Activated CD8-positive, alpha-beta memory T cell treated with anti-CD3 and anti-CD28 coated beads, Interleukin-2, amount 50 U/mL, for 1 hour (primary cell): ENCODE measurements around the gene MMP14.
"Not testable (repeated sequence)": the region's sequence is repeated elsewhere in the genome, so short reads cannot be mapped to it uniquely, and the experiment has no call there.

Experiments used
- DNase-seq: peaks from one replicate; pipeline ENCODE4 v3.0.0-alpha.2; 2020; ENCODE audit errors: extremely low read depth

MMP14 gene

GRCh38 chr14:22836301-22837113 is at the start of gene MMP14:
Gene MMP14 (plus strand): TSS chr14:22836585. CDS start chr14:22836818, 233 bp downstream.
- no peak for DNase-seq

GRCh38 chr14:22786685-22787084 is 49.7 kb upstream of the MMP14 start:
- DNase-seq: no peak

GRCh38 chr14:22791301-22791700 is 45.1 kb upstream of the MMP14 start:
- no peak for DNase-seq

- no peak for DNase-seq
Observed at GRCh38 chr14:22792158-22792557, 44.2 kb upstream of the MMP14 start.

- not testable (repeated sequence) for DNase-seq
Observed at GRCh38 chr14:22793550-22793949, 42.8 kb upstream of the MMP14 start.

GRCh38 chr14:22793976-22794375 is 42.4 kb upstream of the MMP14 start:
- no peak for DNase-seq

- no peak for DNase-seq
Observed at GRCh38 chr14:22794551-22794951, 41.8 kb upstream of the MMP14 start.

- DNase-seq: no peak
Observed at GRCh38 chr14:22796087-22796707, 40.2 kb upstream of the MMP14 start.

- DNase-seq: no peak
Observed at GRCh38 chr14:22797017-22797917, 39.1 kb upstream of the MMP14 start.

- DNase-seq: no peak
Observed at GRCh38 chr14:22798528-22798927, 37.9 kb upstream of the MMP14 start.

GRCh38 chr14:22800346-22800745 is 36.0 kb upstream of the MMP14 start:
- DNase-seq: no peak

GRCh38 chr14:22801716-22802115 is 34.7 kb upstream of the MMP14 start:
- DNase-seq: no peak

- no peak for DNase-seq
Observed at GRCh38 chr14:22802860-22803686, 33.3 kb upstream of the MMP14 start.

GRCh38 chr14:22803687-22803974 is 32.8 kb upstream of the MMP14 start:
- no peak for DNase-seq

GRCh38 chr14:22805235-22805634 is 31.1 kb upstream of the MMP14 start:
- not testable (repeated sequence) for DNase-seq

- DNase-seq: no peak
Observed at GRCh38 chr14:22807432-22808087, 28.8 kb upstream of the MMP14 start.

GRCh38 chr14:22808388-22809209 is 27.8 kb upstream of the MMP14 start:
- DNase-seq: no peak

- no peak for DNase-seq
Observed at GRCh38 chr14:22811722-22812121, 24.7 kb upstream of the MMP14 start.

- no peak for DNase-seq
Observed at GRCh38 chr14:22812744-22813143, 23.6 kb upstream of the MMP14 start.

- no peak for DNase-seq
Observed at GRCh38 chr14:22813145-22813544, 23.2 kb upstream of the MMP14 start.
